ENCODE results near the gene COL4A1.

COL4A1 gene

GRCh38 chr13:110337247-110337646, 30.3 kb upstream of the COL4A1 start:
- Histone ChIP-seq H3F3A (ENCODE audit: low read depth) (no peaks in the 10 kb centered on the region), H3K27me3 (ENCODE audit: insufficient read depth, low read length, poor library complexity, severe bottlenecking) (no peaks in the 10 kb centered on the region)
- TF ChIP-seq CTCF (conservative IDR thresholded peaks at IDR 0.05; ENCODE audit: low read length) (no peak), EZH2phosphoT487 (IDR thresholded peaks at IDR 0.05; ENCODE audit: borderline replicate concordance) (no peak)

DNA sequence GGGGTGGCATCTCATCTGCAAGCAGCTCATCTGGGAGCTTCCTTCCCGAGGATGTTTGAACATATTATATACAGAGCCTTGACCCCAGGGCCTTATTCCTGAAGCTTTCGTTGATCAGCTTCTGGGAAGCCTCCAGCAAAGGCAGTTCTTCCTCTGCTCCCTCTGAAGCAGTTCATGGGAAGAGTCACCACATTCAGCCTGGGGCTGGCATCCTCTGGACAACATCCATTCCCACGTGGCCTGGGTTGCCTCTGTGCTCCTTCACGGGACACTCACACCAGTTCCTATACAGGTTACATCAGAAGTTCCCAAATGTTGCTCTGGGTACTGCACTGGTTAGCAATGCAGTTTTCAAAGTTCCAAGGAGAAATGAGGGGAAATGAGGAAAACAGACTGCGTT, 29.7 kb upstream of the COL4A1 start:
- H3K79me2 ChIP-seq (ENCODE audit: insufficient read depth, low read length), result no peaks in the 10 kb centered on the region

More at GRCh38 chr13:110337247-110337646, 30.3 kb upstream of the COL4A1 start:
- no peaks in the 10 kb centered on the region for H3K79me2 ChIP-seq (ENCODE audit: insufficient read depth, low read length)
- peaks cover 8% of the 10 kb centered on the region for H3K4me1 ChIP-seq (ENCODE audit: insufficient read depth, low read length, poor library complexity, severe bottlenecking)
- no peak overlapping the region for H2AFZ ChIP-seq (ENCODE audit: low read length)
- no peaks in the 10 kb centered on the region for H3K9me3 ChIP-seq (ENCODE audit: insufficient read depth, low read depth, low read length)
- no peaks in the 10 kb centered on the region for H3K9me2 ChIP-seq (replicated peaks; ENCODE audit: low read depth, low read length)
- no peaks in the 10 kb centered on the region for H3K36me3 ChIP-seq (ENCODE audit: insufficient read depth, low read length)
- H4K20me1 ChIP-seq (ENCODE audit: insufficient read depth, low read length, poor library complexity, severe bottlenecking), result no peaks in the 10 kb centered on the region
- H3K4me3 ChIP-seq (ENCODE audit: low read length, poor library complexity, severe bottlenecking), result no peak overlapping the region
- H3K4me2 ChIP-seq (ENCODE audit: low read depth, low read length, poor library complexity, severe bottlenecking), result no peak overlapping the region
- H3K9ac ChIP-seq (ENCODE audit: low read depth, low read length, poor library complexity, severe bottlenecking), result no peak overlapping the region

DNA sequence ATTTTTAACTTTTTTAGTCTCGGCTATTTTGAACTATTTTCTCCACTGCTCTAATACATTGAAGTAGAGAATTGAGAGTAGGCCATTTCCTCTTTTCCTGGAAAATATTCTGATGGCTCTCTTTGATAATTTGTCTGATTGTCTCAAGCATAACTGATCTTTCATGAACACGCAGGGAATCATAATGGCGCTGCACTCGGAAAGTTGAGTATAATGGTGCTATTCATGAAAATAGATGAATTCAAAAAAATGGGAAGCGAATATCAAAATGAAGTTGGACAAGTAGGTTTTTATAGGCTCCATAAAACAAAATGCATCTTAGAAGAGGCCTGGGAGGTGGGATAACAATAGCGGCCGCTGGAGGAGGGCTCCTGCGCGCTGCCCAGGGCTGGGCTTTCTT, 29.2 kb upstream of the COL4A1 start:
- no peaks in the 10 kb centered on the region for H4K20me1 ChIP-seq (ENCODE audit: insufficient read depth, low read length, poor library complexity, severe bottlenecking)
- H3K4me1 ChIP-seq (ENCODE audit: insufficient read depth, low read length, poor library complexity, severe bottlenecking), result peaks cover 8% of the 10 kb centered on the region
- no peak overlapping the region for H3K4me2 ChIP-seq (ENCODE audit: low read depth, low read length, poor library complexity, severe bottlenecking)
- no peaks in the 10 kb centered on the region for H3K9me3 ChIP-seq (ENCODE audit: insufficient read depth, low read depth, low read length)
- H3K36me3 ChIP-seq (ENCODE audit: insufficient read depth, low read length), result no peaks in the 10 kb centered on the region
- H3K9ac ChIP-seq (ENCODE audit: low read depth, low read length, poor library complexity, severe bottlenecking), result no peak overlapping the region
- no peak overlapping the region for H3K4me3 ChIP-seq (ENCODE audit: low read length, poor library complexity, severe bottlenecking)
- H3K27me3 ChIP-seq (ENCODE audit: insufficient read depth, low read length, poor library complexity, severe bottlenecking), result no peaks in the 10 kb centered on the region
- H2AFZ ChIP-seq (ENCODE audit: low read length), result no peak overlapping the region
- H3K79me2 ChIP-seq (ENCODE audit: insufficient read depth, low read length), result no peaks in the 10 kb centered on the region
- no peaks in the 10 kb centered on the region for H3F3A ChIP-seq (ENCODE audit: low read depth)
- no peak for TF ChIP-seq EZH2phosphoT487 (IDR thresholded peaks at IDR 0.05; ENCODE audit: borderline replicate concordance)
- TF ChIP-seq CTCF (conservative IDR thresholded peaks at IDR 0.05; ENCODE audit: low read length), result no peak
- no peaks in the 10 kb centered on the region for H3K9me2 ChIP-seq (replicated peaks; ENCODE audit: low read depth, low read length)

More for the DNA sequence above, 29.7 kb upstream of the COL4A1 start:
- no peaks in the 10 kb centered on the region for H3F3A ChIP-seq (ENCODE audit: low read depth)
- H3K36me3 ChIP-seq (ENCODE audit: insufficient read depth, low read length), result no peaks in the 10 kb centered on the region
- no peak overlapping the region for H3K4me3 ChIP-seq (ENCODE audit: low read length, poor library complexity, severe bottlenecking)
- no peak overlapping the region for H3K4me2 ChIP-seq (ENCODE audit: low read depth, low read length, poor library complexity, severe bottlenecking)
- H2AFZ ChIP-seq (ENCODE audit: low read length), result no peak overlapping the region
- H3K4me1 ChIP-seq (ENCODE audit: insufficient read depth, low read length, poor library complexity, severe bottlenecking), result peaks cover 8% of the 10 kb centered on the region
- no peaks in the 10 kb centered on the region for H3K9me2 ChIP-seq (replicated peaks; ENCODE audit: low read depth, low read length)
- TF ChIP-seq EZH2phosphoT487 (IDR thresholded peaks at IDR 0.05; ENCODE audit: borderline replicate concordance) (no peak), CTCF (conservative IDR thresholded peaks at IDR 0.05; ENCODE audit: low read length) (no peak)
- H3K9ac ChIP-seq (ENCODE audit: low read depth, low read length, poor library complexity, severe bottlenecking), result no peak overlapping the region
- H3K27me3 ChIP-seq (ENCODE audit: insufficient read depth, low read length, poor library complexity, severe bottlenecking), result no peaks in the 10 kb centered on the region
- H4K20me1 ChIP-seq (ENCODE audit: insufficient read depth, low read length, poor library complexity, severe bottlenecking), result no peaks in the 10 kb centered on the region
- H3K9me3 ChIP-seq (ENCODE audit: insufficient read depth, low read depth, low read length), result no peaks in the 10 kb centered on the region

Measured in Loucy (cell line).